ENCODE data around the gene ROBO2. TPM values are rescaled to one million over a fixed set of nuclear protein-coding genes. Genes with fewer than 3 reads are reported as not detected.

Gene ROBO2
- total and polyA plus RNA-seq, 2 experiments from 2014 or later: 1.5 to 7.8 TPM

DNA sequence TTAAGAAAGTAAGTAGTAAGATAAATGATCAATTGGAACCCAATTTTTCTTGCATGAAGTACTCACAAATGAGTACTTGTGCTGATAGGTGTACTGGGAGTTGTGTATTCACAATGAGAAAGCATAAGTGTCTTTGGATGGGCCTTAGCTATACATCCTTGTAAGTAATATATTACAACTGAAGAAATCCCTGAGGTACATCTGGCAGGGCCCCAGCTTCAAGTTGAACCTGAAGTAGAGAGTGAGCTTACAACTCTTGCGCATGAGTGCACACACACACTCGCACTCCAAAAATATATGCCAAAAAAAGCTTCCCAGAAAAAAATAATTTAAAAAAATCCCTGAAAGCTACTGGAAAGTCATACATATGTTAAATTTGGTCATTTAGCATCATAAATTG lies 222.5 kb downstream of the ROBO2 start:
- H3K27ac Mint-ChIP-seq: no peak overlapping the region
- H3K4me1 ChIP-seq (ENCODE audit: insufficient read depth): no peaks in the 10 kb centered on the region
- no peaks in the 10 kb centered on the region for H3F3A ChIP-seq (replicated peaks; ENCODE audit: low read depth)
- no peak overlapping the region for H2AFZ ChIP-seq
- no peak overlapping the region for H3K4me3 Mint-ChIP-seq
- no peak for TF ChIP-seq ZNF331 (CRISPR knock-in tag; IDR thresholded peaks at IDR 0.05; ENCODE audit: low read depth)
- TF ChIP-seq POLR2AphosphoS5 (IDR thresholded peaks at IDR 0.05; ENCODE audit: low read depth): no peak
- TF ChIP-seq, protein P1, sequence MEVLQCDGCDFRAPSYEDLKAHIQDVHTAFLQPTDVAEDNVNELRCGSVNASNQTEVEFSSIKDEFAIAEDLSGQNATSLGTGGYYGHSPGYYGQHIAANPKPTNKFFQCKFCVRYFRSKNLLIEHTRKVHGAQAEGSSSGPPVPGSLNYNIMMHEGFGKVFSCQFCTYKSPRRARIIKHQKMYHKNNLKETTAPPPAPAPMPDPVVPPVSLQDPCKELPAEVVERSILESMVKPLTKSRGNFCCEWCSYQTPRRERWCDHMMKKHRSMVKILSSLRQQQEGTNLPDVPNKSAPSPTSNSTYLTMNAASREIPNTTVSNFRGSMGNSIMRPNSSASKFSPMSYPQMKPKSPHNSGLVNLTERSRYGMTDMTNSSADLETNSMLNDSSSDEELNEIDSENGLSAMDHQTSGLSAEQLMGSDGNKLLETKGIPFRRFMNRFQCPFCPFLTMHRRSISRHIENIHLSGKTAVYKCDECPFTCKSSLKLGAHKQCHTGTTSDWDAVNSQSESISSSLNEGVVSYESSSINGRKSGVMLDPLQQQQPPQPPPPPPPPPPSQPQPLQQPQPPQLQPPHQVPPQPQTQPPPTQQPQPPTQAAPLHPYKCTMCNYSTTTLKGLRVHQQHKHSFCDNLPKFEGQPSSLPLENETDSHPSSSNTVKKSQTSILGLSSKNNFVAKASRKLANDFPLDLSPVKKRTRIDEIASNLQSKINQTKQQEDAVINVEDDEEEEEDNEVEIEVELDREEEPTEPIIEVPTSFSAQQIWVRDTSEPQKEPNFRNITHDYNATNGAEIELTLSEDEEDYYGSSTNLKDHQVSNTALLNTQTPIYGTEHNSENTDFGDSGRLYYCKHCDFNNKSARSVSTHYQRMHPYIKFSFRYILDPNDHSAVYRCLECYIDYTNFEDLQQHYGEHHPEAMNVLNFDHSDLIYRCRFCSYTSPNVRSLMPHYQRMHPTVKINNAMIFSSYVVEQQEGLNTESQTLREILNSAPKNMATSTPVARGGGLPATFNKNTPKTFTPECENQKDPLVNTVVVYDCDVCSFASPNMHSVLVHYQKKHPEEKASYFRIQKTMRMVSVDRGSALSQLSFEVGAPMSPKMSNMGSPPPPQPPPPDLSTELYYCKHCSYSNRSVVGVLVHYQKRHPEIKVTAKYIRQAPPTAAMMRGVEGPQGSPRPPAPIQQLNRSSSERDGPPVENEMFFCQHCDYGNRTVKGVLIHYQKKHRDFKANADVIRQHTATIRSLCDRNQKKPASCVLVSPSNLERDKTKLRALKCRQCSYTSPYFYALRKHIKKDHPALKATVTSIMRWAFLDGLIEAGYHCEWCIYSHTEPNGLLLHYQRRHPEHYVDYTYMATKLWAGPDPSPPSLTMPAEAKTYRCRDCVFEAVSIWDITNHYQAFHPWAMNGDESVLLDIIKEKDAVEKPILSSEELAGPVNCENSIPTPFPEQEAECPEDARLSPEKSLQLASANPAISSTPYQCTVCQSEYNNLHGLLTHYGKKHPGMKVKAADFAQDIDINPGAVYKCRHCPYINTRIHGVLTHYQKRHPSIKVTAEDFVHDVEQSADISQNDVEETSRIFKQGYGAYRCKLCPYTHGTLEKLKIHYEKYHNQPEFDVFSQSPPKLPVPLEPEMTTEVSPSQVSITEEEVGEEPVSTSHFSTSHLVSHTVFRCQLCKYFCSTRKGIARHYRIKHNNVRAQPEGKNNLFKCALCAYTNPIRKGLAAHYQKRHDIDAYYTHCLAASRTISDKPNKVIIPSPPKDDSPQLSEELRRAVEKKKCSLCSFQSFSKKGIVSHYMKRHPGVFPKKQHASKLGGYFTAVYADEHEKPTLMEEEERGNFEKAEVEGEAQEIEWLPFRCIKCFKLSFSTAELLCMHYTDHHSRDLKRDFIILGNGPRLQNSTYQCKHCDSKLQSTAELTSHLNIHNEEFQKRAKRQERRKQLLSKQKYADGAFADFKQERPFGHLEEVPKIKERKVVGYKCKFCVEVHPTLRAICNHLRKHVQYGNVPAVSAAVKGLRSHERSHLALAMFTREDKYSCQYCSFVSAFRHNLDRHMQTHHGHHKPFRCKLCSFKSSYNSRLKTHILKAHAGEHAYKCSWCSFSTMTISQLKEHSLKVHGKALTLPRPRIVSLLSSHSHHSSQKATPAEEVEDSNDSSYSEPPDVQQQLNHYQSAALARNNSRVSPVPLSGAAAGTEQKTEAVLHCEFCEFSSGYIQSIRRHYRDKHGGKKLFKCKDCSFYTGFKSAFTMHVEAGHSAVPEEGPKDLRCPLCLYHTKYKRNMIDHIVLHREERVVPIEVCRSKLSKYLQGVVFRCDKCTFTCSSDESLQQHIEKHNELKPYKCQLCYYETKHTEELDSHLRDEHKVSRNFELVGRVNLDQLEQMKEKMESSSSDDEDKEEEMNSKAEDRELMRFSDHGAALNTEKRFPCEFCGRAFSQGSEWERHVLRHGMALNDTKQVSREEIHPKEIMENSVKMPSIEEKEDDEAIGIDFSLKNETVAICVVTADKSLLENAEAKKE (CRISPR knock-in tag; IDR thresholded peaks at IDR 0.05): no peak
- TF ChIP-seq, protein P2, sequence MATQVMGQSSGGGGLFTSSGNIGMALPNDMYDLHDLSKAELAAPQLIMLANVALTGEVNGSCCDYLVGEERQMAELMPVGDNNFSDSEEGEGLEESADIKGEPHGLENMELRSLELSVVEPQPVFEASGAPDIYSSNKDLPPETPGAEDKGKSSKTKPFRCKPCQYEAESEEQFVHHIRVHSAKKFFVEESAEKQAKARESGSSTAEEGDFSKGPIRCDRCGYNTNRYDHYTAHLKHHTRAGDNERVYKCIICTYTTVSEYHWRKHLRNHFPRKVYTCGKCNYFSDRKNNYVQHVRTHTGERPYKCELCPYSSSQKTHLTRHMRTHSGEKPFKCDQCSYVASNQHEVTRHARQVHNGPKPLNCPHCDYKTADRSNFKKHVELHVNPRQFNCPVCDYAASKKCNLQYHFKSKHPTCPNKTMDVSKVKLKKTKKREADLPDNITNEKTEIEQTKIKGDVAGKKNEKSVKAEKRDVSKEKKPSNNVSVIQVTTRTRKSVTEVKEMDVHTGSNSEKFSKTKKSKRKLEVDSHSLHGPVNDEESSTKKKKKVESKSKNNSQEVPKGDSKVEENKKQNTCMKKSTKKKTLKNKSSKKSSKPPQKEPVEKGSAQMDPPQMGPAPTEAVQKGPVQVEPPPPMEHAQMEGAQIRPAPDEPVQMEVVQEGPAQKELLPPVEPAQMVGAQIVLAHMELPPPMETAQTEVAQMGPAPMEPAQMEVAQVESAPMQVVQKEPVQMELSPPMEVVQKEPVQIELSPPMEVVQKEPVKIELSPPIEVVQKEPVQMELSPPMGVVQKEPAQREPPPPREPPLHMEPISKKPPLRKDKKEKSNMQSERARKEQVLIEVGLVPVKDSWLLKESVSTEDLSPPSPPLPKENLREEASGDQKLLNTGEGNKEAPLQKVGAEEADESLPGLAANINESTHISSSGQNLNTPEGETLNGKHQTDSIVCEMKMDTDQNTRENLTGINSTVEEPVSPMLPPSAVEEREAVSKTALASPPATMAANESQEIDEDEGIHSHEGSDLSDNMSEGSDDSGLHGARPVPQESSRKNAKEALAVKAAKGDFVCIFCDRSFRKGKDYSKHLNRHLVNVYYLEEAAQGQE (IDR thresholded peaks at IDR 0.05; ENCODE audit: unreplicated experiment): no peak
- no peak for TF ChIP-seq EZH2phosphoT487 (IDR thresholded peaks at IDR 0.05; ENCODE audit: unreplicated experiment)
- no peak for TF ChIP-seq STAT1 (IDR thresholded peaks at IDR 0.05; ENCODE audit: unreplicated experiment)
- no peak for TF ChIP-seq NANOG (IDR thresholded peaks at IDR 0.05; ENCODE audit: borderline replicate concordance)
- TF ChIP-seq, protein P3, sequence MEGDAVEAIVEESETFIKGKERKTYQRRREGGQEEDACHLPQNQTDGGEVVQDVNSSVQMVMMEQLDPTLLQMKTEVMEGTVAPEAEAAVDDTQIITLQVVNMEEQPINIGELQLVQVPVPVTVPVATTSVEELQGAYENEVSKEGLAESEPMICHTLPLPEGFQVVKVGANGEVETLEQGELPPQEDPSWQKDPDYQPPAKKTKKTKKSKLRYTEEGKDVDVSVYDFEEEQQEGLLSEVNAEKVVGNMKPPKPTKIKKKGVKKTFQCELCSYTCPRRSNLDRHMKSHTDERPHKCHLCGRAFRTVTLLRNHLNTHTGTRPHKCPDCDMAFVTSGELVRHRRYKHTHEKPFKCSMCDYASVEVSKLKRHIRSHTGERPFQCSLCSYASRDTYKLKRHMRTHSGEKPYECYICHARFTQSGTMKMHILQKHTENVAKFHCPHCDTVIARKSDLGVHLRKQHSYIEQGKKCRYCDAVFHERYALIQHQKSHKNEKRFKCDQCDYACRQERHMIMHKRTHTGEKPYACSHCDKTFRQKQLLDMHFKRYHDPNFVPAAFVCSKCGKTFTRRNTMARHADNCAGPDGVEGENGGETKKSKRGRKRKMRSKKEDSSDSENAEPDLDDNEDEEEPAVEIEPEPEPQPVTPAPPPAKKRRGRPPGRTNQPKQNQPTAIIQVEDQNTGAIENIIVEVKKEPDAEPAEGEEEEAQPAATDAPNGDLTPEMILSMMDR (conservative IDR thresholded peaks at IDR 0.05; ENCODE audit: low read depth in 2 of 2): no peak
- no peak for TF ChIP-seq EZH2 (IDR thresholded peaks at IDR 0.05; ENCODE audit: low read depth, unreplicated experiment)
- peaks cover 4% of the 10 kb centered on the region; the same call in 2 of the 3 replicates for H3K4me1 Mint-ChIP-seq
- no peaks in the 10 kb centered on the region; the same call in 2 of the 3 replicates for H3K9me3 Mint-ChIP-seq
- no peaks in the 10 kb centered on the region for H3K9me2 ChIP-seq (ENCODE audit: insufficient read depth)
- DNase-seq (ENCODE audit: low spot score) (no peak), ATAC-seq (no peak)
- H3K27me3 Mint-ChIP-seq (ENCODE audit: insufficient read depth, low read depth, poor library complexity): no peaks in the 10 kb centered on the region
- no peak overlapping the region for H3K27ac ChIP-seq (ENCODE audit: low read depth)
- no peaks in the 10 kb centered on the region for H3K36me3 Mint-ChIP-seq (ENCODE audit: low read depth)
- no peaks in the 10 kb centered on the region for H4K20me1 ChIP-seq (replicated peaks; ENCODE audit: insufficient read depth)
- H3K36me3 ChIP-seq (ENCODE audit: insufficient read depth): no peaks in the 10 kb centered on the region
- no peak overlapping the region for H3K4me2 ChIP-seq
- no peaks in the 10 kb centered on the region for H3K79me2 ChIP-seq (replicated peaks; ENCODE audit: insufficient read depth)
- H3K27me3 ChIP-seq (ENCODE audit: insufficient read depth): no peaks in the 10 kb centered on the region
- no peak overlapping the region for H3K4me3 ChIP-seq
